ENCODE results near the gene MFAP5.

The MFAP5 gene, protein sequence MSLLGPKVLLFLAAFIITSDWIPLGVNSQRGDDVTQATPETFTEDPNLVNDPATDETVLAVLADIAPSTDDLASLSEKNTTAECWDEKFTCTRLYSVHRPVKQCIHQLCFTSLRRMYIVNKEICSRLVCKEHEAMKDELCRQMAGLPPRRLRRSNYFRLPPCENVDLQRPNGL

DNA sequence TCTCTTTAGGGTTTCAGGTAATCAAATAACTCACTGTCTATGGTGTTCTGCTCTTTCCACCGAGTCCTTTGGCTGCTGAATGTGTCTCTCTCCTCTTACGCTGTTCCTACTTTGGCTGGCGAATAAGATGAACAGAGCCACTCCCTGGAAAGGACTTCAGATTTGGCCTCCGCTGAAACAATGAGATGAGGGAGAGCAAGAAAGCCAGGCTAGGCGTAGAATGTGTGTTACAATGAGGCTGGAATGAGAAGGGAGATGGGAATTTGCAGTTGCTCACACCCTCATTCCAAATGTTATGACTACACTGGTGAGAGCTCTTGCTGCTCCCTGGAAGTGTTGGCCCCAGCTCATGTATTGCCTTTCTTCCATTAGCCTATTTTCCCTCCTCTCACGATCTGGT is at the start of gene MFAP5:
TSS of gene MFAP5 (minus strand) at position 234 of the 400 bp plus-strand sequence. CDS start 722 bp downstream, outside the sequence.
- DNase-seq (ENCODE audit: low read depth in 2 of 2): no peak

DNA sequence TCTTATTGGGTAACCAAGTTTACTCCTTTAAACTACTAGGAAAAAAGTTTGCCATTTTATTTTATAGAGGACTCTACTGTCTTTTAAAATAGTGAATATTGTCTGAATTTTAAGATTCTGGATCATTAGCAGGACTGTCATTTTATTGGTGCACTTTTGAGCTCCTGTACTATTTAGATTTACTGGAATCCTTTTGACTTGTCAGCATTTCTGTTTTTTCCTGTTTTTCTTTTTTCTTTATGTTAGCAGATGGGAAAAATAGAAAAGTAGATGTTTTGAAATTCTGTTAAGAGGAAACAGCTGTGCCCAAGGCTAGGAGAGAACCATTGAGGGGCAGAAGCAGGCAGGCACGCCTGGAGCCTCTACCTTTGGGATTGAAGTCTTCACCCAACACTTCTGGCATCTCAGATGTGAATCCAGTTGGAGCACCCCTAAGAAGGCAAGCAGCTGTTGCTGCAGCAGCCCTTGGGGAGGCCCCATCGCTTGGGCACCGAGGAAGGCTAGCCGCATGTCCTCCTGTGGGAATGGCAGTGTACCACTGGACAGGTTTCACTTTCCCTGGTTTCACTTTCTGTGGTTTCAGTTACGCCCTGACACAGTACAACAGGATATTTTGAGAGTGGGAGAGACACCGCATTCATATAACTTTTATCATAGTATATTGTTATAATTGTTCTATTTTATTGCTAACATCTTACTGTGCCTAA is 46.7 kb upstream of the MFAP5 start:
- DNase-seq (ENCODE audit: low read depth in 2 of 2): no peak

DNA sequence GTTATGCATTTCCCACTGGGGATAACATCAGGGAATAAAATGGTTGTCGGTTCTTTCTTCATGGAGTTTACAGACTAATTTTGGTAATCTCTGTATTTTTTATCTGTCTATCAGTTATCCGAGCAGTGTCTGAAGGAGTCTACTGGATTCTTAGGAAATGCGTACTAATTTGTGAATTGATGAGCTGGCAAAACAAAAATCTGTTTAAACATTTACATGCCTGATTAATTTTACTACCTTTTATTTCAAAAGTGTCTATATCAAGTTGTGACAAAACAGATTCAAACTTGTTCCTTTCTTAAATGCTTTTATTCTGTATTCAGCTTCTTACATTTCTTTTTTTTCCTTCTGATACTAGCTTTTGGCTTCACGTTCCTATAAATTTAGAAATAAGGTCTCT is 39.5 kb upstream of the MFAP5 start:
- DNase-seq (ENCODE audit: low read depth in 2 of 2): no peak

DNA sequence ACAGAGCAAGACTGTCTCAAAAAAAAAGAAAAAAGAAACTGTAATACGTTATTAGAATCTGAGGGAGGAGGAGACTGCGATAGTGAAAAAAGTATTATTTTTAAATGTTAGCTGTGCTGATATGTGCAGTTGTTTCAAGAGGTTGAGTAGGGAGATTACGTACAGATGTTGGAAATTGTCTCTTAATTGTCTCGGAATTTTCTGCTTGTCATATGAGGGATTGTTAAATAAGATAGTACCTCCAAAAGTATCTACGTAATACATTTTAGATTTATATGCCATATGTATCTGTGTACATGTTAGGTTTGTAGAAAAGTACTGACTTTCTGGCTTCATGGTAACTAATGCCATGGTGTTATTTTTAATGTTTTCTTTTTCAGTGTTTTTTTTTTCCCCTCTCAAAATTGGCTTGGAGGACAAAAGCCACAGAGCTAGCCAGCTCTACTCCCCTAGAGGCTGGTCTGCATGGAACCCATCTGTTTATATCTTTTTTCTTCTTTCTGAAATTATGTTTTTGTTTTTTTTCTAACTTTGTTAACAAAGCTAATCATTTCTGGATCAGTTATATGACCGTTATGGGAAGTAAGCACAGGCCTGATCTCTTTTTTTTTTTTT is 38.5 kb upstream of the MFAP5 start:
- no peak for DNase-seq (ENCODE audit: low read depth in 2 of 2)

DNA sequence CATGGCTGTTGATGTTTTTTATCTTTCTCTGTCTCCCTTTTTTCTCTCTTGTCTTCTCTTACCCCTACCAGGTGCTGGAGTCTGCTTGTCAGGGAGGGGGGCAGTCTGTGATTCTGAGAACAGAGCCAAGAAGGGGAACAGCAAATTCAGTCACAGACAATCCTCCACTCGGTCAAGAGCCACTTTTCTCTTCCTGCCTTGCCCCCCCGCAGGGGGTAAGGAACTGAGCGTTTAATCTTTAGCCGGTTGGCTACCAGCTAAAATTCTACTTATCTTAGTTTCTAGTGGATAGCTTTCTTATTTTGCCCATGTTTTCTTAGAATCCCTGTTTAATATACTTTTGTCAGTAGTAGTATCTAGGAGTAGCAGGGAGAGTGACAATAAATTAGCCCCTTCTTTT is 37.1 kb upstream of the MFAP5 start:
- no peak for DNase-seq (ENCODE audit: low read depth in 2 of 2)

DNA sequence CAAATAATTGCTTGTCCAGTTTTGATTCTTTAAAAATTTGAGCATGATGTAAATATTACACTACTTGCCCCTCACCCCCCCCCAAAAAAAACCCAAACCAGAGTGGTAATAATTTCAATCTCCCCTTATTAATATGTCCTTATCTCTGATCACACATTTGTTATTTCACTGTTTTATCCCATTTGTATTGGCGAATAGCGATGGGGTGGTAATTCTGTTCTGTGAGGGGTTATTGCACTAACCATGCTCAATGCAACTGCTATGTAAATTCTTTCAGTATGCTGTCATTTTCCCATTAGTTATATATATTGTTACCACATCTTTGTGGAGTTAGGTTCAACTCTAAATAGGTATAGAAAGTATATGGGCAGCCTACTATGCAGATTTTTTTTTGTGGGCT is 36.3 kb upstream of the MFAP5 start:
- DNase-seq (ENCODE audit: low read depth in 2 of 2): no peak

DNA sequence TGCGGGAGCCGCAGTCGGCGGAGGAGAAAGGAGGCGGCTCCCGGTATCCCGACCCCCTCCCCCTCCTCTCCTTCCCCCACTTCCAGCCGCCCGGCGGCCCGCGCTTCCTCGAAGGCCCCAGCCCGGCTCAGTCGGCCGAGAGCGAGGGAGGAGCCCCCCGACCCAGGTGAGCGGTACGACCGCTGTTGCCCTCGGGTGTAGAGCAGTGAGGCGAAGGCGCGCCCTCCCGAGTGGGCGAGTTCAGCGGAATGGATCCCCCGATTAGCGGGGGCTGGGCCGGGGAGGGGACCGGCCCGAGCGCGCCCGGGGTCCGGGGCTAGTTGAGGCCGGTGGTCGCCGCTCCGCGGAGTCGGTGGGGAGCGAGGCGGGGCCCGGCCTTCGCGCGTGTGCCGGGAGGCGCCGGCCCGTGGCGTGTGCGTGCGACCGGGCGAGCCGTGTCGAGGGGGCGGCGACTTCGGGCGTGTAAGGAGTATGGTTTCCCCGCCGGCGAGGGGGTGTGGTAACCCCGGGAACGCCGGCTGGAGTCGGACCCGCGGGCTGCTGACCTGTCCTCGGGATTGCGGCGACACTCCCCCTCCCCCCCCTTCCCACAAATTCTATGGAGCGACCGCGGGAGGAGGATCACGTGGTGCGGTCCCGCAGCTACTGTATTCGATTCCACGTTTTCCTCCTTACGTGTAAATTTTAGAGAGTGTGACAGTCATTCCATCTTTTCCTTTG is 35.7 kb upstream of the MFAP5 start:
- peak; percentile 11 to 48 for DNase-seq (ENCODE audit: low read depth in 2 of 2)

DNA sequence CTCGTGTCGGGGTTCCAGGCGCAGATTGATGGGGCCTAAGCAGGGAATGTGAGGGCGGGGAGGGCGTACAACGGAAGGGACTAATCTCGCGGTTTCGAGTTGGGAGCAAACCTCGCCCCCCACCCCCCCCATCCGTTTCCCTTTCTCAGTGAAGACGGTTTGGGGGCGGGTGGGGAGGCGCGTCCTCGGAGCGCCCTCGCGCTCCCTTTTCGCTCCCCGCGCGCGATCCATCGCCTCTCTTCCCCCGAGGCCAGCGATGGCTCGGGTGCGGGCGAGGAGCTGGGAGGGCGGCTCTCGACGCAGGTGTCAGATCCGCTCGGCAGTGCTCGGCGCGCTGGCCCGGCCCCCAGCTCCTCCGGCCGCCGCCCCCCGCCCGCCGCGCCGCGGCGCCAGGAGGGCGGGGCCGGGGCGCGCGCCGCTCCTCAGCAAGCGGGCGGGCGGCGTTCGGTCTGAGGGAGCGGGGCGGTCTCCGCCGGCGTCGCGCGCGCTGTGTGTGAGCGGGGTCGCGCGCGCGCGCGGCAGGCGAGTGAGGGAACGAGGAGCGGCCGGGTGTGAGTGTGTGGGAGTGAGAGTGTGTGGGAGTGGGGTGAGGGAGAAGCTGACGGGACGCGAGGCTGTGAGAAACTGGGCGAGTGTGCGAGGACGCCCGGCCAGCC is 35.0 kb upstream of the MFAP5 start, which contains the start of gene RIMKLB:
TSS of gene RIMKLB (plus strand) at position 516 of the 656 bp plus-strand sequence. CDS start 15,876 bp downstream, outside the sequence.
- DNase-seq (ENCODE audit: low read depth in 2 of 2): peak; percentile 83 to 89

DNA sequence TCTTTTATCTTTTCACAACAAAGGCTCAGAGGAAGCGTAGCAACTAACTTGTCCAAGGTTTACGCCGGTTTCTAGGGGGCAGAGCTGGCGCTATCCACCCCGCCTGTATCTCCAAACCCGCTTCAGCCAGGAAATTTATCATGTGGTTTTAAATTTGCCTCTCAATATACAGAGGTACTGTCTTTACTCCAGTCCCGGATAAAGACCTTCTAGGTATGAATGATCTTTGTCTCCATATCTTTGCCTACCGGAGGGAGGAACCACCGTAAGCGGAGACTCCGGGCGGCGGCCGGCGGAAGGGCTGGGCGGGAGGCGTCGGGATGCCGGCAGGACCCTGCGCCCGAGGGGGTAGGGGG is 34.5 kb upstream of the MFAP5 start:
- DNase-seq (ENCODE audit: low read depth in 2 of 2): no peak

DNA sequence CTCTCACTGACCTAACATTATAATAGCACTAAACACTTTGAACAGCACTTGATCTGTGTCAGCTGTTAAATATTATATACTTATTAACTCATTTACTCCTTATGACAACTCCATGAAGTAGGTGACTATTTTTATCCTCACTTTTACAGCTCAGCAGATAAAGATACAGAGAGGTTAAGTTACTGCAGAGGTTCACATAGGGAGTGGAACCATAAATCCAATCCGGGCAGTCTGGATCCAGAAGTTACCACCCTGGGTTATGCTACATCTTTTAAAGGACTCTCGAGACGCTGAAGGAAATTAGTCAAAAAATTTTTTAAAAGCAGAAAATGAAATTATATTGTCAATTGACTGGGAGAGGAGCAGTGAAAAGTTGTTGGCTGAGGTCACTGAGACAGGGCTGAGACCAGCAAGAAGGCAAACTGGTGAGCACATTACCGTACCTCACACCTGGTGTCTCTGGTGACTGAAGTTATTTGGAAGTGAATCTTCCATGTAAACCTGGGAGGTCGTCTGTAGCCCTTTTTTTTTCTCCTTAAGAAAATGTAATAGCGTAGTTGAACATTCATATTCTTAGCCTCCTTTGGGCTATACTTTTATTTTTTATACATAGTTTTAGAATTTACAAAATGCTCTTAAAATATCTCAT is 33.9 kb upstream of the MFAP5 start:
- no peak for DNase-seq (ENCODE audit: low read depth in 2 of 2)

DNA sequence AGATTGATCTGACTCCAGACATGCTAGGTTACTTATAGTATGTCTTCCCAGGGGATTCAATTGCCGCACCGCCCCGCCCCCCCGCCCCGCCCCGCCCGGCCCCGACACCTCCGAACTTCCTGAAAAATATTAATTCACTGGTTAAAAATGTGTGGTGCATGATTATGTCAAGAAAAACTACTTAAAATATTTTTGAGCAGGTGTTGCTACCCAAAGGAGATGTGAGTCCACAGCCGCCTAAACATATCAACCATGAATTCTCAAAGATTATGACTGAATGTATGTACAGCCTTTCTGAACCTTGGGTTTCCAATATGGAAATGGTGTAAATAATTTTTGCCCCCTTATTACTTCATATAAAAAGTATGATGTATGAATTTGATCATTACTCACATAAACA is 32.5 kb upstream of the MFAP5 start:
- no peak for DNase-seq (ENCODE audit: low read depth in 2 of 2)

DNA sequence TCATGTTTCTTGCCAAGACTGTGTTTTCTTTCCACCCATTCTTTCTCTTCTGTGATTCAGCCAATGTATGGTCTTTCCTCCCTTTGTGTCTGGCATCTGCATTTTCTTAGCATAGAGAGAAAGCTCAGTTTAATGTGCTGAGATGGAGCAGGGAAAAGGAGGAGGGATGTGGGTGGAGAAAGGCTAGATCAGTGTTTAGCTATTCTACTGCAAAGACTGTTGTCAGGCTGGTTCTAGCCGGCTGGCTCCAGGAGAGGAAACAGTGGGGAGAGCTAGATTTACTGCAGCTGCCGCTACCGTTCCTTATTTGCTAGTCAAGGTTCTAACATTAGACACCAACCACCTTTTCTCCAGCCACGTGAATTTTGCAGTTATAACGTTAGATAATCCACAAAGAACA is 29.9 kb upstream of the MFAP5 start:
- DNase-seq (ENCODE audit: low read depth in 2 of 2): no peak

DNA sequence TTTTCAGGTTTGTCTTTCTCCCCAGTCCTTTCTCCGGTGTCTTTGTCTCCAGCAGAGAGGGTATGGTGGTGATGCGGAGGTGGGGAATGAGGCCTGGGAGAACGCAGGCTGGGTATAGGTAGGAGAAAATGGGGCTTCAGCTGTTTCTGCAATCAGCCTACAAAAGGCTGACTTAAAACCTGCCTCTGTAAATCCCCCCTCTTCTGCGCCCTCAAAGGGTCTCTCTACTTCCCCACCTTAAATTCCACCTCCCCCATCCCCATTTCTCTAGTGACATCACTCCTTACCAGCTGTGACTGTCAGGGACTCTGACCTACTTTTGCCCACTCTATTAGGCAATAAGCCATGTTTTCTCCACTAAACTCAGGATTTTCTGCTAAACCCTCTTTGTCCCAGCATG is 27.1 kb upstream of the MFAP5 start:
- no peak for DNase-seq (ENCODE audit: low read depth in 2 of 2)

DNA sequence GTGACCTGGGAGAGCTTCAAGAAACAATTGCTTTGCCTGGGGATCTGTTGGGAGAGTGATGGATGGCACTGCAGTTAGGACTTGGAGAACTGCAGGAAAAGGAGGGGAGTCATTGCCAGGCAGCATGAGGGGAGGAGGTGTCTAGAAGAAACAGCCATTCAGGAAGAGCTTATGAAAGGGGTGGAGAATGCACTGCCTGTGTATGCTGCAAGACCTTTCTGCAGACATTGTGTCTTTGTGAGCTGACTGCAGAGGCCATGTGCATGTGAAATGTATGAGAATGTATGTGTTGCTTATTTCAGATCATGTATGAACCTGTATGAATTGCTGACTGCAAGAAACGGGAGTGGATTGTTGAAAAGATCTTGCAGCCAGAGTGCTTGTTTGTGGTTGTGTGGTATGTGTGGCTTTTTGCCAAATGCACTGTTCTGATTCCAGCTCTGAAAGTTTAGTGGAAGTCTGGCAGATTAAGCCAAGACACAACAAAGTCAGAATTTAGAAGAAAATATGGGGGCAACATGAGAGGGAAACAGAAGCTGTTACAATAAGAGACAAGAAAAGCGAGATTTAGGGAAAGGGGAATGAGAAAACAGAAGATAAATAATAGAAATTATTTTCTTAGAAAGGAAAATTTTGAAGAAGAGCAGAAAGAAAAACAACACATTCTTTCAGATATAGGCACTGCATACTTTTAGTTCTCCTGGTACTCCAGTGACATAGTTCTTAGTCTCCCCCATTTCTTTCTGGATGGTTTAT is 25.4 kb upstream of the MFAP5 start:
- DNase-seq (ENCODE audit: low read depth in 2 of 2): no peak

DNA sequence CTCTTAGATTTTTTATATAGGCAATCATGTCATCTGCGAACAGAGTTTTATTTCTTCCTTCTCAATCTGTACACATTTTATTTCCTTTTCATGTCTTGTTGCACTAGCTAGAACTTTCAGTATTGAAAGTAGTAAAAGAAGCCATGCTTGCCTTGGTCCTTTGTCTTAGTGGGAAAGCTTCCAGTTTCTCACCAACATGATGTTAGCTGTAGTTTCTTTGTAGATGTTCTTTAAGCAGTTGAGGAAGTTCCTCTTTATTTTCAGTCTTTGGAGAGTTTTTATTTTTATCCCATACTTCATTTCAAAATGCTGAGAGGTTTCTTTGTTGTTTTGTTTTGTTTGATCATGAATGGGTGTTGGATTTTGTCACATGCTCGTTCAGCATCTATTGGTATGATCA is 22.4 kb upstream of the MFAP5 start:
- no peak for DNase-seq (ENCODE audit: low read depth in 2 of 2)

DNA sequence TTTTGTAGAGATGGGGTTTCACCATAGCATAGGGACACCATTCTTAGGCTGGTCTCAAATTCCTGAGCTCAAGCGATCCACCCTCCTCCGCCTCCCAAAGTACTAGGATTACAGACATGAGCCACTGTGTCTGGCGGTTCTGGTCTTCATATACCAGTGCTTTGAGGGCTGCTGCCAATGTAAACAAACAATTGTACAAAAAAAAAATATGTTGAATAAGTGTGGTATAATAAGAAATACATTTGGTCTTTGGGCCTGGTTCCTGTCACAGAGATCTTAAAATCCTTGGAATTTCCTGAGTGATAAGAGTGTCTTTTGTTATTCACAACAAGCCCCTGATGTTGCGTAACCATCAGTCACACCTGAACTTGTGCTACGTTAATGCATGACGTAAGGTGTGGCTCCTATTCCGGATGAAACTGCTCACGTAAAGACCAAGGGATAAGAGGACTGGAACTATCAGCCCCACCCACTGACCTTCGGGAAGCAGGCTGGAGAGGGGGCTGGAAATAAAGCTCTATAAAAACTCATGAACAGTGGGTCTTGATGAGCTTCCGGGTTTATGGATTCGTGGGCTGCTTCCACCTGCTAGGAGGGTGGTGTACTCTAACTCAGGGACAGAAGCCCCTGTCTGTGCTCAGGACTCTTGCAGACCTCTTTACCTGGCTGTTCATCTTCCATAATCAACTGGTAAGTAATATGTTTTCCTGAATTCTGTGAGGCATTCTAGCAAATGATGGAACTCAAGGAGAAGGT is 18.7 kb upstream of the MFAP5 start:
- DNase-seq (ENCODE audit: low read depth in 2 of 2): no peak

DNA sequence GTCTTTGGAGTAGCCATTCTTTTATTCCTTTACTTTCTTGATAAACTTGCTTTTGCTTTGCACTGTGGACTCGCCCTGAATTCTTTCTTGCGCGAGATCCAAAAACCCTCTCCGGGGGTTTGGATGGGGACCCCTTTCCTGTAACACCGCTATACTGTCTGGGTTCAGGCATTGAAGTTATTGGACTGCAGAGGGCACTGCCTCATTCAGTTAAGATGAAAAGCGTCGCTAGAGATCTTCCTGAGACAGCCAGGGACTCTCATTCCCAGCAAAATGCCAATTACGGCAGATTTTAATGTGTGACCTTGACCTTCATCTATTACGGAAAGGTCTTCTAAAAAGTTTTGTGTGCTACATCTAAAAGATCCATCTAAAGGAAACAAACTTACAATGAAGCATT is 17.9 kb upstream of the MFAP5 start:
- DNase-seq (ENCODE audit: low read depth in 2 of 2): no peak

DNA sequence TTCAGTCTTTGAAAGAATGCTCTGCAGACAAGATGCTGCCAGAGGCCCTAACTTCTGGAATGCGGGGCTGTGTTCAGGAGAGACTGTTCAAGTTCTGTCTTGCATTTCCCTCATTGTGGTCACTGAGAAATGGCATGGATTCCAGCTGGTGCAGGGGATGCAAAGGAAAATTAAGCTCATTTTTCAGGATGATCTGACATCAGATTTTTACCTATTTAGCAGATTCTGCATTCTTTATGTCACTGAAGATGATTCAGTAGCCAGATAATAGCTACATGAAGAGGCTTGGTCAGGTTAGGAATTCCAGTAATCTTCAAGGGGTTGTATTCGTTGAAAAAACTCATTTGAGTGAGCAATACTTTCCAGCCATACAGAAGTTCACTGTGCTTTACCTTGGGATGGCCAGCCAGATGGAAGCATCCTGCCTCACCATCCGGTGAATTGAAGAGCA is 16.1 kb upstream of the MFAP5 start:
- DNase-seq (ENCODE audit: low read depth in 2 of 2): no peak

DNA sequence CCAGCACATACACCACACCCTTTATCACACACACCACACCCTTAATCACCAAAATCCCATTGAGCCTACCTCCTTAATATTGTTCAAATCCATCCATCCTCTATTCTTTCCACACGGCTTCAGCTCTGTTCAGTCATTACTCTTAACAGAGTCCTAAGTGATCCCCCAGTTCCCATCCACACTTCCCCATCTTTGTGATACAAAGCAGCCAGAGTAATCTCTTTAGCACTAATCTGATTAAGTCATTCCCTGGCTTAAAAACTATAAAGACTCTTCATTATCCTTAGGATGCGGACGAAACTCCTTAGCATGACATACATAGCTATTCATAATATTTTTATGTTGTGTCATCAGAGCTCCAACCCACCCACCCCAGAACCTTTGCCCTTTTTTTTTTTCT is 14.7 kb upstream of the MFAP5 start:
- DNase-seq (ENCODE audit: low read depth in 2 of 2): no peak

DNA sequence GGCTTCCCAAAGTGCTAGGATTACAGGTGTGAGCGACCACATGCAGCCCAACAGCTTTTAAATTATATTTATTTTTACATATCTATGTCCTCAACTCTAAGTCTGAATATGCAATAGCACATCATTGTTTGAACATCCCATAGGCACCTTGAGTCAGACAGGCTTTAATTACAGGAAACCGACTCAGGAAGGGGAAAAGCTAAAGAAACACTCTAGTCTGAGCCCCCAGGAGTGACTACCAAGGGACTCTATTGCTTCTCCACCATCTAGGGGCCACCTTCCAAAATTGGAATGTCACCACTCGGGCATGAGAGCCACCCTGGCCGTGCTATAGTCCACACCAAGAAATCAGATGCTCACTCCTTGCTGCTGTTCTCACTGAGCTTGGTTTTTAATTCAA is 14.0 kb upstream of the MFAP5 start:
- no peak for DNase-seq (ENCODE audit: low read depth in 2 of 2)
